K562 (cell line): Measurements from ENCODE around the gene KATNAL2. TPM values are rescaled to one million over a fixed set of nuclear protein-coding genes. Genes with fewer than 3 reads are reported as not detected.

Experiments used
- ATAC-seq: fragments of 200-7000 bp; cut with Tn5 transposase; 3 replicates; pipeline ENCODE4 v1.9.1; 2020; ENCODE audit warnings: moderate library complexity
- BruUV-seq: library from RNA; stranded (reverse); fragments of 400-500 nt; replicated peaks from 2 replicates; lab custom pipeline; 2021; lab: Mats Ljungman, UMichigan
- CTCF ChIA-PET: fragments of 300-600 bp; formaldehyde crosslinking; extraction: SDS; loops from one replicate; lab custom pipeline; 2021; ENCODE audit warnings: low intra/inter-chr PET ratio; lab: Yijun Ruan, JAX
- POLR2A ChIA-PET: fragments of 300-600, 350-650 bp; sonication (Branson Sonifier 250); formaldehyde crosslinking; extraction: SDS; loops from one replicate; lab custom pipeline; 2021; ENCODE audit warnings: antibody characterized with exemption, inconsistent platforms; lab: Yijun Ruan, JAX
- DNase-seq, 4 experiments: peaks; one replicate each; pipeline versions ENCODE4 v3.0.0 to v3.0.0-alpha.2; 2011 to 2018; ENCODE audit warnings: low spot score in 3 of 4, mixed read lengths in 3 of 4; ENCODE audit errors: extremely low read depth in 1 of 4
- FAIRE-seq: peaks from 2 replicates; lab custom pipeline; 2011; peaks lifted over from hg19 to GRCh38; lab: Jason Lieb, UNC
- H2AFZ ChIP-seq: 2 replicates; pipeline ENCODE4 v1.6.0; 2011; ENCODE audit warnings: low read depth, low read length, control low read depth, inconsistent platforms
- H3K27ac ChIP-seq: fragments of 200-600 bp; 3 replicates; pipeline ENCODE4 v1.8.0; 2011; ENCODE audit warnings: low read depth, mild to moderate bottlenecking, control low read depth, inconsistent platforms, low read length, moderate library complexity, mixed read lengths; ENCODE audit errors: extremely low read depth
- H3K27me3 ChIP-seq, 2 experiments: fragments of 300-600 bp in 1 of 2; 2 replicates in 1 of 2; 3 replicates in 1 of 2; pipeline versions ENCODE4 v1.6.0 to v1.8.0; 2011; ENCODE audit warnings: inconsistent platforms in 2 of 2, low read length in 2 of 2, mild to moderate bottlenecking in 1 of 2, mixed read lengths in 1 of 2, moderate library complexity in 1 of 2; ENCODE audit not compliant: control insufficient read depth in 2 of 2, insufficient read depth in 2 of 2
- H3K36me3 ChIP-seq: fragments of 300-600 bp; 3 replicates; pipeline ENCODE4 v1.8.0; 2011; ENCODE audit warnings: mild to moderate bottlenecking, low read length, inconsistent platforms; ENCODE audit not compliant: control insufficient read depth, insufficient read depth
- H3K4me1 ChIP-seq, 2 experiments: fragments of 200-600 bp in 1 of 2; replicated peaks in 1 of 2; 2 replicates in 1 of 2; 3 replicates in 1 of 2; pipeline versions ENCODE4 v1.5.1 to v1.8.0; 2011; ENCODE audit warnings: inconsistent platforms in 2 of 2, low read length in 2 of 2, mild to moderate bottlenecking in 1 of 2, mixed read lengths in 1 of 2, moderate library complexity in 1 of 2; ENCODE audit not compliant: control insufficient read depth in 2 of 2, insufficient read depth in 2 of 2
- H3K4me2 ChIP-seq: 2 replicates; pipeline ENCODE4 v1.6.1; 2011; ENCODE audit warnings: low read length, control low read depth, inconsistent platforms, mixed read lengths; ENCODE audit not compliant: insufficient read depth
- H3K4me3 ChIP-seq: fragments of 200-600 bp; sonication (generic), shearing (Covaris generic); 2 replicates; pipeline ENCODE4 v1.5.1; 2016; ENCODE audit warnings: control low read depth, inconsistent platforms
- H3K79me2 ChIP-seq: fragments of 200-600 bp; 3 replicates; pipeline ENCODE4 v1.8.0; 2011; ENCODE audit warnings: low read length, inconsistent platforms; ENCODE audit not compliant: control insufficient read depth, insufficient read depth
- H3K9ac ChIP-seq, 2 experiments: 2 replicates each; pipeline versions ENCODE4 v1.6.0 to v1.6.1; 2011; ENCODE audit warnings: low read depth in 2 of 2, low read length in 2 of 2, control low read depth in 1 of 2, inconsistent platforms in 1 of 2, mild to moderate bottlenecking in 1 of 2, mixed read lengths in 1 of 2; ENCODE audit not compliant: insufficient read depth in 1 of 2
- H3K9me1 ChIP-seq: one replicate; pipeline ENCODE4 v1.6.0; 2011; ENCODE audit warnings: inconsistent platforms, mild to moderate bottlenecking, low read length, moderate library complexity; ENCODE audit not compliant: control insufficient read depth, insufficient read depth
- H3K9me3 ChIP-seq: replicated peaks from 2 replicates; pipeline ENCODE4 v1.5.1; 2011; ENCODE audit warnings: low read depth, low read length, inconsistent platforms; ENCODE audit not compliant: control insufficient read depth, insufficient read depth
- H4K20me1 ChIP-seq: replicated peaks from 2 replicates; pipeline ENCODE4 v1.6.1; 2011; ENCODE audit warnings: low read length, inconsistent platforms, mixed read lengths; ENCODE audit not compliant: control insufficient read depth, insufficient read depth
- ADNP ChIP-seq: fragments of 200-800 bp; sonication (Bioruptor generic); IDR thresholded peaks from 2 replicates; pipeline ENCODE4 v1.6.1; 2016; ENCODE audit warnings: missing genetic modification characterization, missing compliant biosample characterization
- CREB3 ChIP-seq: fragments of 450-650 bp; conservative IDR thresholded peaks from 2 replicates; pipeline ENCODE4 v1.6.1; 2016; ENCODE audit warnings: missing genetic modification characterization, low read depth, mild to moderate bottlenecking, missing compliant biosample characterization, moderate library complexity
- ETS2 ChIP-seq: IDR thresholded peaks from 2 replicates; pipeline ENCODE4 v1.6.1; 2016; ENCODE audit warnings: borderline replicate concordance, missing genetic modification characterization, mild to moderate bottlenecking, moderate library complexity, missing compliant biosample characterization; ENCODE audit not compliant: poor library complexity, severe bottlenecking
- HINFP ChIP-seq: fragments of 450-650 bp; conservative IDR thresholded peaks from 2 replicates; pipeline ENCODE4 v1.6.1; 2016; ENCODE audit warnings: missing genetic modification characterization, low read depth, mild to moderate bottlenecking, control low read depth, missing compliant biosample characterization
- HSF4 ChIP-seq: fragments of 250-450 bp; sonication (Bioruptor Pico); IDR thresholded peaks from 2 replicates; pipeline ENCODE4 v2.1.2; 2022; ENCODE audit warnings: mild to moderate bottlenecking, moderate library complexity, borderline replicate concordance
- MEF2D ChIP-seq: conservative IDR thresholded peaks from 2 replicates; pipeline ENCODE4 v1.6.1; 2016; ENCODE audit warnings: low read depth, missing genetic modification characterization, missing compliant biosample characterization
- NR3C1 ChIP-seq: sonication (generic); formaldehyde crosslinking; IDR thresholded peaks from 2 replicates; pipeline ENCODE4 v1.8.1; 2022; ENCODE audit warnings: missing genetic modification reagents
- RBM17 ChIP-seq: fragments of 200-400 bp; formaldehyde crosslinking; IDR thresholded peaks from 2 replicates; pipeline ENCODE4 v1.6.1; 2017; ENCODE audit warnings: low read depth, mild to moderate bottlenecking, low read length, borderline replicate concordance
- TAL1 ChIP-seq: fragments of 450-650 bp; IDR thresholded peaks from 2 replicates; pipeline ENCODE4 v1.6.1; 2016; ENCODE audit warnings: mild to moderate bottlenecking
- TEAD2 ChIP-seq: fragments of 450-650 bp; IDR thresholded peaks from 2 replicates; pipeline ENCODE4 v1.6.1; 2016; ENCODE audit warnings: missing genetic modification characterization, control low read depth, missing compliant biosample characterization
- ZC3H11A ChIP-seq: IDR thresholded peaks from 2 replicates; pipeline ENCODE4 v1.6.1; 2012; ENCODE audit warnings: low read depth, low read length, improper control_type of control experiment
- ZFPM2 ChIP-seq: fragments of 250-450 bp; sonication (Bioruptor Pico); IDR thresholded peaks from 2 replicates; pipeline ENCODE4 v1.5.1; 2022; ENCODE audit warnings: mild to moderate bottlenecking
- ZNF592 ChIP-seq: fragments of 450-650 bp; IDR thresholded peaks from 2 replicates; pipeline ENCODE4 v1.6.1; 2017; ENCODE audit warnings: antibody characterized with exemption, mild to moderate bottlenecking
- WGBS: fragments of 100-300 bp; shearing (Covaris generic); methylation state at CpG from one replicate; pipeline ENCODE4 v1.1.6; 2016; ENCODE audit warnings: low coverage, mixed read lengths; ENCODE audit not compliant: insufficient coverage; ENCODE audit errors: missing lambda C conversion rate; 5-methylcytosine and 5-hydroxymethylcytosine counted together
- in situ Hi-C: fragments of 300-500 bp; cut with MboI; formaldehyde crosslinking; loops from 4 replicates; pipeline ENCODE4 v1.15.0; 2018; ENCODE audit warnings: inconsistent platforms, mixed read lengths
- intact Hi-C: fragments of 100-400 bp; cut with micrococcal nuclease; formaldehyde crosslinking; loops from 2 replicates; pipeline ENCODE4 v1.14.2; 2022
- polyA plus RNA-seq, 8 experiments: library from polyadenylated mRNA; depleted of rRNA in 4 of 8; stranded (reverse) in 5 of 8; unstranded in 3 of 8; fragments of >200 nt; fragmentation: Nextera tagmentation in 2 of 8; fragmentation: Illumina TruSeq in 1 of 8; extraction: Ambion mirVana in 2 of 8; extraction: Trizol in 1 of 8; gene quantifications; 2 replicates each; pipeline versions ENCODE4 v1.2.1 to v1.2.3, GENCODE V29; 2011 to 2014; ENCODE audit warnings: inconsistent platforms in 1 of 8, missing spikeins in 1 of 8
- total RNA-seq, 7 experiments: library from RNA; depleted of rRNA in 6 of 7; stranded (reverse); fragments of >200 nt in 6 of 7; fragmentation: Illumina TruSeq in 2 of 7; extraction: Trizol in 2 of 7; gene quantifications; 2 replicates each; pipeline versions ENCODE4 v1.2.1 to v1.2.3, GENCODE V29; 2011 to 2021; ENCODE audit warnings: low replicate concordance in 1 of 7

The KATNAL2 gene
- total and polyA plus RNA-seq, 9 of the 15 experiments (the other 6 are each of a cell fraction or from before 2014, with no cell fraction given), result 0.08 to 1.2 (median 0.48) TPM

- FAIRE-seq, result no peak
- Histone ChIP-seq H2AFZ (no peak overlapping the region), H4K20me1 (no peaks in the 10 kb centered on the region), H3K36me3 (no peaks in the 10 kb centered on the region), H3K4me1 (peaks cover 0 to 10% of the 10 kb centered on the region in 2 experiments; a peak in 3 of 5 replicates), H3K27ac (no peak overlapping the region), H3K27me3 (no peaks in the 10 kb centered on the region), H3K4me3 (no peak overlapping the region), H3K9me1 (no peaks in the 10 kb centered on the region), H3K4me2 (no peak overlapping the region), H3K9me3 (no peaks in the 10 kb centered on the region), H3K79me2 (peaks cover 13% of the 10 kb centered on the region), H3K9ac (no peak overlapping the region)
- 56% methylated on average over 1 of the region's 1 CpG for WGBS
- intact Hi-C loops (no loop called here), in situ Hi-C loops (no loop called here)
- POLR2A ChIA-PET, result no interaction called here
- CTCF ChIA-PET, result no interaction called here
- no TSS peak for BruUV-seq
- no peak for ATAC-seq
- DNase-seq, result no peak
- TF ChIP-seq ZNF592, result no peak
- no peak for TF ChIP-seq TEAD2 (tag)
- TF ChIP-seq ETS2 (tag), result no peak
- no peak for TF ChIP-seq TAL1
- no peak for TF ChIP-seq HINFP
- no peak for TF ChIP-seq MEF2D
- TF ChIP-seq RBM17, result no peak
- TF ChIP-seq ADNP (tag), result no peak
- TF ChIP-seq CREB3, result no peak
- no peak for TF ChIP-seq HSF4
- no peak for TF ChIP-seq NR3C1 (CRISPR knock-in tag)
- TF ChIP-seq ZC3H11A, result no peak
- TF ChIP-seq ZFPM2 (CRISPR knock-in tag), result no peak
Observed at GRCh38 chr18:46920653-46921052, 3.3 kb downstream of the KATNAL2 start.
